Left renal cortex interstitium (tissue), 4 donors: ENCODE measurements around the gene DENND5A. TPM values are rescaled to one million over a fixed set of nuclear protein-coding genes. Genes with fewer than 3 reads are reported as not detected.
"Not testable (repeated sequence)": the region's sequence is repeated elsewhere in the genome, so short reads cannot be mapped to it uniquely, and the experiment has no call there.

ENCODE experiments used
- DNase-seq, 4 donors: peaks; one replicate each; pipeline ENCODE4 v3.0.0-alpha.2; 2013; ENCODE audit warnings: low read depth in 4 of 4, low spot score in 2 of 4, missing footprints in 1 of 4
- polyA plus RNA-seq, 4 donors: library from polyadenylated mRNA; unstranded; fragments of 120-200 nt; gene quantifications; one replicate each; pipeline ENCODE4 v1.2.1, GENCODE V29; 2013; ENCODE audit not compliant: insufficient read length in 4 of 4

Gene DENND5A
- polyA plus RNA-seq, 4 donors = 77.9 to 98.5 (median 92.7) TPM

GRCh38 chr11:9266132-9266736, 1.1 kb upstream of the DENND5A start:
- DNase-seq = no peak

- DNase-seq = peak; percentile 57 to 74 (median 70)
Observed at GRCh38 chr11:9264316-9265210, 587 bp downstream of the DENND5A start.

- DNase-seq = peak in 1 of 4 donors; percentile 64
Observed at GRCh38 chr11:9263840-9264315, 1.3 kb downstream of the DENND5A start.

- DNase-seq = not testable (repeated sequence)
Observed at GRCh38 chr11:9260838-9261146, 4.4 kb downstream of the DENND5A start.

GRCh38 chr11:9259981-9260837, 4.9 kb downstream of the DENND5A start:
- no peak for DNase-seq

GRCh38 chr11:9258279-9258678, 6.9 kb downstream of the DENND5A start:
- DNase-seq = not testable (repeated sequence)

- DNase-seq = no peak
Observed at GRCh38 chr11:9254416-9254815, 10.7 kb downstream of the DENND5A start.

GRCh38 chr11:9253086-9253485, 12.1 kb downstream of the DENND5A start:
- no peak for DNase-seq

- no peak for DNase-seq
Observed at GRCh38 chr11:9251311-9251710, 13.8 kb downstream of the DENND5A start.

- no peak for DNase-seq
Observed at GRCh38 chr11:9250139-9250582, 15.0 kb downstream of the DENND5A start.

- DNase-seq = no peak
Observed at GRCh38 chr11:9249252-9249651, 15.9 kb downstream of the DENND5A start.

- no peak for DNase-seq
Observed at GRCh38 chr11:9247863-9248262, 17.3 kb downstream of the DENND5A start.

GRCh38 chr11:9236242-9236641, 28.9 kb downstream of the DENND5A start:
- not testable (repeated sequence) for DNase-seq

GRCh38 chr11:9232482-9232881, 32.7 kb downstream of the DENND5A start:
- no peak for DNase-seq

- peak; percentile 15 to 56 (median 38) for DNase-seq
Observed at GRCh38 chr11:9231848-9232177, 33.3 kb downstream of the DENND5A start.

- DNase-seq = no peak
Observed at GRCh38 chr11:9230296-9230695, 34.9 kb downstream of the DENND5A start.

- no peak for DNase-seq
Observed at GRCh38 chr11:9228091-9228490, 37.1 kb downstream of the DENND5A start.

GRCh38 chr11:9225748-9226298, 39.3 kb downstream of the DENND5A start:
- DNase-seq = no peak

- DNase-seq = no peak
Observed at GRCh38 chr11:9222654-9223053, 42.5 kb downstream of the DENND5A start.

- DNase-seq = not testable (repeated sequence)
Observed at GRCh38 chr11:9220853-9221252, 44.3 kb downstream of the DENND5A start.

GRCh38 chr11:9219572-9219971, 45.6 kb downstream of the DENND5A start:
- no peak for DNase-seq
